HG02981 (cell line): ENCODE results near the gene SOX11.

Experiments
- ATAC-seq: cut with Tn5 transposase; IDR thresholded peaks from one replicate; pipeline ENCODE4 v1.9.1; 2021; ENCODE audit warnings: mild to moderate bottlenecking, moderate library complexity; ENCODE audit not compliant: unreplicated experiment

The SOX11 gene

DNA sequence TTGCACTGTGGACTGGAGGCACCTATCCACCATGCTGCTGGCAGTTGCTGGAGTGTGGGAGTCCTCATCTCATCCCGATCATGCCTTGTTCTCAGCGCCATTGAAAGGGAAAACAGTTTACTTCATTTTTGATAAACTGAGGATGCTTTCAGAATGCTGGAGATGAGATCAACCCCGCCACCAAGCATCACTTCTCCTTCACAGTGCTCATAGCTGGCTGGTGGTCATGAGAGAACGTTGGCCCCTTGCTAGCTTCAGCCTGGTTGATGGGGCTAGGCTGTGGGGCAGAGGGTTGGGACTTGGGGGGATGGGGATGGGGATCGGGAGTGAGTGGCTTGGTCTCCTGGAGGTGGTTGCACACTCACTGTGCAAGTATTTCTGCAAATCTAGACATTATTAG lies 30.1 kb downstream of the SOX11 start:
- no peak for ATAC-seq

- ATAC-seq, result no peak
These were observed 31.9 kb downstream of the SOX11 start for GRCh38 chr2:5723791-5724735.

GRCh38 chr2:5725072-5725471 lies 32.9 kb downstream of the SOX11 start:
- ATAC-seq, result no peak

DNA sequence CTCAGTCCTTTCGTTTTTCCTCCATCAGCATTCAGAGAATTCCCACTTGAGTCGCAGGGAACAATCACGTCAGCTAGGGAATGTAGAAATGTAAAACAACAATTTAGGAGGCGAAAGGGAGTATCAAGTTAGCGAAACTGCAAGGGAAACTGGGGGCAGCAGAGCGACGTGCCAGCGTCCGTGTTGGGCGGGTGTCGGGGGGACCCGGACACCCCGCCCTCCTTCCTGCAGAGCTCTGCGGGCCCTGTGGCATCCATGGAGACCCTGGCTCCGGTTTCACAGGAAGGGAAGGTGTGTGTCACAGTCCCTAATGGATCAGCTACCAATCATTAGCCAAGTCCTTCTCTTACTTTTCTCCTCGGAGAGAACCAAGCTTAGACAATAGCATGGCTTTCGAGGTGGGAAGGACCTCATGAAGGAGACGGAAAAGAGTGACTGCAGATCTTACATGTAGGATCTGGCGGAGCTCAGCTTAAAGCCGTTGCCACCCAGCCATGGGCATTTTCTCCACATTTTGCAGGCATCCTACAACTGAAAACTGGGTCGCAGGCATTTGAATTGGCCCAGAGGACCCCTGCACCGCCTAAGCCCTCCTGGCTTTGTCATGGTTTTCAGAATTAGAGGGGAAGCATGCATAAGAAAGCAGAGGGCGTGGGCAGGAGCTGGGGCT lies 33.7 kb downstream of the SOX11 start:
- no peak for ATAC-seq

GRCh38 chr2:5727235-5727634 lies 35.1 kb downstream of the SOX11 start:
- no peak for ATAC-seq

- no peak for ATAC-seq
These were observed 37.2 kb downstream of the SOX11 start for GRCh38 chr2:5729416-5729815.

DNA sequence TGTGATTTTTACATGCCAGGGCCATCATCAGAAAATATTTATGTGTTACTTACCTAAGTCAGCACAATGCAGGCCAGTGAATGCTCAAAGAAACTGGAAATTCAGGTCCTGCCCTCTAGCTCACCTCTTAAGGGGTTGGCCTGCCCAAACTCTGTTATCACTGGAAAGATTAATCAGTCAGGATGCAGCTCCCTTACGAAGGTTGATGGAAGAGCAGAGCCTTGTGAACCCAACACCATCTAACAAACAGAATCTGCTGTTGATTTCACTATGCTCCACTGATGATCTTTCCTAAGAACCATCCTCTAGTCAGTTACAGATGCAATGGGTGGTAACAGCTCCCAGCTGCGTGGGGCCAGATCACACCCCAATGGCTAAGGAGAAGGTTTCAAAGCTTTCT lies 38.2 kb downstream of the SOX11 start:
- ATAC-seq, result no peak

- no peak for ATAC-seq
These were observed 42.8 kb downstream of the SOX11 start for GRCh38 chr2:5734859-5735520.

- ATAC-seq, result no peak
These were observed 43.3 kb downstream of the SOX11 start for GRCh38 chr2:5735521-5735861.

GRCh38 chr2:5736050-5736449 lies 43.9 kb downstream of the SOX11 start:
- no peak for ATAC-seq

DNA sequence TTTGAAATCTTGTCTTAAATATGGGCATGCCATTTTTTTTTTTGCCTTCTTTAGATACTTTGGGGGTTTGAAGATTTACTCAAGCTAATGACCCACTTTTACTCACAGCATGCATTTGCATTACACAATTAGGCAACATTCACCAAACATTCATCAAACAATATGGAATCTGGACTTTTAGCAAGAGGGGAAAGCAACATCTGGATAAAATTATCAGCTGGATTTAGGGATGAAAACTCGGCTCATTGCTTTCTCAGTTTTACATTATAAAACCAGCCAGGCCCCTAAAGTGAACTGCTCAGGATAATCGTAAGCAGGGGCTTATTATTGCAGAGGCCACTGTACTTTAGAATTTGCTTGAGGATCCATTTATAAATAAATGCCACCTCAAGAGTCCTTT lies 44.7 kb downstream of the SOX11 start:
- ATAC-seq, result no peak

DNA sequence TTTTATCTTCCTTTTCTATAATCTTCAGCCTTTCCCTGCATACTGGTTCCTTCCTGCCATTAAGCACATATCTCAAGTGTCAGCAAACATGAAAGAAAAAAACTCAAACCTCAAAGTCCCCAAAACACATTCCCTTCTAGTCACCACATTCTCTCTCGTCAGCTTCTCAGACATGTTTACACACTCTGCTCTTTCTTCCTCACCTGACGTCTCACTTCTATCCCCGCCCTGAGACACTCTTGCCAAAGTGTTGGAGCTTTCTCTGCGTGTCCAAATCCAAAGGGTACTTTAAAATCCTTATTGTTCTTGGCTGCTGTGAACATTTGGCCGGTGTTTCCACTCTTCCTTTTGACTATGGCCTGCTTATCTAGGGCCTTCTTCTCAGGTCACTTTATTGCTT lies 47.9 kb downstream of the SOX11 start:
- no peak for ATAC-seq

- ATAC-seq, result no peak
These were observed 48.6 kb downstream of the SOX11 start for GRCh38 chr2:5740817-5741216.

GRCh38 chr2:5741242-5741641 lies 49.1 kb downstream of the SOX11 start:
- ATAC-seq, result no peak

GRCh38 chr2:5742126-5742525 lies 49.9 kb downstream of the SOX11 start:
- ATAC-seq, result no peak

GRCh38 chr2:5748391-5748790 lies 56.2 kb downstream of the SOX11 start:
- no peak for ATAC-seq

DNA sequence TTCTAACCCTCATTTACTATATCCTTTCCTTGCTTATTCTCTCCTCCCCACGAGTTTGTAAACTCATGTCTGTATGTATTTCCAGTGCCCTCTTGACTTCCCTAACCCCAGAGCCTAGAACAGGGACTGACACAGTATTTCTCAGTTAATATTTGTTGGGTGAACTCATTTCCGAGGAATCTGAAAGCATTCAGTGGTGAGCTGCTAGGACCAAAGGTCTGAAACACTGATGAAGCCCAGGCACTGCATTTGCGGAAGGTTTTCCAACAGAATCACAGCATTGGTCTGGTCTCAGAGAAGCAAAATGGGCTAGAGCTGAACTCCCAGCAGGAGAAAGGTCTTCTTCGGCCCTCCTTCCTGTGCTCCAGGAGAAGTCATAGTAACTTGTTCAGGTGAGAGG lies 56.8 kb downstream of the SOX11 start:
- no peak for ATAC-seq

- no peak for ATAC-seq
These were observed 57.2 kb downstream of the SOX11 start for GRCh38 chr2:5749347-5749746.
